Caco-2 (cell line): Measurements from ENCODE around the gene FCAMR. TPM values are rescaled to one million over a fixed set of nuclear protein-coding genes. Genes with fewer than 3 reads are reported as not detected.

Experiments used
- BruUV-seq: library from RNA; stranded (reverse); fragments of 400-500 nt; replicated peaks from 2 replicates; lab custom pipeline; 2021; lab: Mats Ljungman, UMichigan
- CTCF ChIA-PET: fragments of 300-600 bp; sonication (Branson Sonifier 250); formaldehyde crosslinking; loops from one replicate; lab custom pipeline; 2022; ENCODE audit warnings: antibody characterized with exemption; lab: Charles Lee
- POLR2A ChIA-PET: fragments of 300-600 bp; sonication (Branson Sonifier 250); formaldehyde crosslinking; loops from one replicate; lab custom pipeline; 2022; ENCODE audit warnings: antibody characterized with exemption; lab: Charles Lee
- DNase-seq, 2 experiments: peaks; one replicate each; pipeline versions ENCODE4 v3.0.0 to v3.0.0-alpha.2; 2020 to 2022
- H3K27me3 ChIP-seq: replicated peaks from 2 replicates; pipeline ENCODE4 v1.6.0; 2011; ENCODE audit warnings: low read length; ENCODE audit not compliant: control insufficient read depth, insufficient read depth
- H3K36me3 ChIP-seq: 2 replicates; pipeline ENCODE4 v1.5.1; 2011; ENCODE audit warnings: low read length; ENCODE audit not compliant: control insufficient read depth, insufficient read depth
- H3K4me1 ChIP-seq: fragments of 250-450 bp; sonication (Bioruptor Pico); 2 replicates; pipeline ENCODE4 v1.5.1; 2020; ENCODE audit warnings: mild to moderate bottlenecking
- H3K4me3 ChIP-seq: 2 replicates; pipeline ENCODE4 v1.5.1; 2011; ENCODE audit warnings: low read depth, mild to moderate bottlenecking, control low read depth, low read length
- H3K9me3 ChIP-seq: fragments of 250-450 bp; sonication (Bioruptor Pico); 2 replicates; pipeline ENCODE4 v1.5.1; 2020; ENCODE audit warnings: mild to moderate bottlenecking, moderate library complexity
- H3K27ac Mint-ChIP-seq: one replicate; pipeline ENCODE4 v1.8.0; 2022; ENCODE audit warnings: mixed read lengths; ENCODE audit not compliant: unreplicated experiment
- H3K27me3 Mint-ChIP-seq: one replicate; pipeline ENCODE4 v1.8.0; 2022; ENCODE audit warnings: mixed read lengths; ENCODE audit not compliant: insufficient read depth, unreplicated experiment
- H3K36me3 Mint-ChIP-seq: one replicate; pipeline ENCODE4 v1.8.0; 2022; ENCODE audit warnings: mild to moderate bottlenecking, mixed read lengths; ENCODE audit not compliant: insufficient read depth, unreplicated experiment
- H3K4me1 Mint-ChIP-seq: one replicate; pipeline ENCODE4 v1.8.0; 2022; ENCODE audit warnings: low read depth, mixed read lengths; ENCODE audit not compliant: unreplicated experiment
- H3K4me3 Mint-ChIP-seq: one replicate; pipeline ENCODE4 v1.8.0; 2022; ENCODE audit warnings: mild to moderate bottlenecking, moderate library complexity, mixed read lengths; ENCODE audit not compliant: unreplicated experiment
- H3K9me3 Mint-ChIP-seq: one replicate; pipeline ENCODE4 v1.8.0; 2022; ENCODE audit warnings: mixed read lengths; ENCODE audit not compliant: unreplicated experiment
- intact Hi-C: fragments of 100-400 bp; cut with micrococcal nuclease; formaldehyde crosslinking; loops from one replicate; pipeline ENCODE4 v1.10.0; 2022; ENCODE audit not compliant: unreplicated experiment
- total RNA-seq: library from RNA; stranded (reverse); gene quantifications from 2 replicates; pipeline ENCODE4 v1.2.3, GENCODE V29; 2022
- TF ChIP-seq, protein P1 (sequence below), 2 experiments: fragments of 200-600 bp in 1 of 2; IDR thresholded peaks; 1 replicate in 1 of 2; 2 replicates in 1 of 2; pipeline versions ENCODE4 v1.5.1 to v1.8.0; 2011 to 2022; ENCODE audit warnings: antibody characterized with exemption in 1 of 2, control low read depth in 1 of 2, inconsistent platforms in 1 of 2, low read depth in 1 of 2, low read length in 1 of 2, mild to moderate bottlenecking in 1 of 2, moderate library complexity in 1 of 2; ENCODE audit not compliant: insufficient read depth in 1 of 2, severe bottlenecking in 1 of 2, unreplicated experiment in 1 of 2

FCAMR gene
- total RNA-seq, 1 experiment from 2014 or later = 0.18 TPM

DNA sequence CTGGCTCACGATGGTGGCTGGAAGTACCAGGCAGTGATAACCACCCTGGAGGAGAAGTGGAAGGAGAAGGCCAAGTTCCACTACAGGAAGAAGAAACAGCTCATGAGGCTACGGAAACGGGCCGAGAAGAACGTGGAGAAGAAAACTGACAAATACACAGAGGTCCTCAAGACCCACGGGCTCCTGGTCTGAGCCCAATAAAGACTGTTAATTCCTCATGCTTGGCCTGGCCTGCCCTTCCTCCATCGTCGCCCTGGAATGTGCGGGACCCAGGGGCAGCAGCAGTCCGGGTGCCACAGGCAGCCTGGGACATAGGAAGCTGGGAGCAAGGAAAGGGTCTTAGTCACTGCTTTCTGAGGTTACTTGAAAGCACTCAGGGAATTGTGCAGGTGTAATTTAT lies 62.2 kb downstream of the FCAMR start:
- peaks cover 28% of the 10 kb centered on the region for H3K27me3 Mint-ChIP-seq
- intact Hi-C loops = no loop called here
- BruUV-seq = no TSS peak

More for the DNA sequence above, 62.2 kb downstream of the FCAMR start:
- Histone ChIP-seq H3K4me3 (no peak overlapping the region), H3K36me3 (no peaks in the 10 kb centered on the region), H3K27me3 (peaks cover 2% of the 10 kb centered on the region), H3K4me1 (0 out of 2 replicates have a peak, but pooled peaks cover 3% of the 10 kb centered on the region), H3K9me3 (no peaks in the 10 kb centered on the region)
- CTCF ChIA-PET = no interaction called here
- Mint-ChIP-seq H3K4me3 (peak overlapping the region; percentile 39), H3K4me1 (peaks cover 12% of the 10 kb centered on the region), H3K27ac (no peak overlapping the region), H3K9me3 (no peaks in the 10 kb centered on the region), H3K36me3 (no peaks in the 10 kb centered on the region)
- no peak for DNase-seq
- POLR2A ChIA-PET = no interaction called here
- TF ChIP-seq, protein P1, sequence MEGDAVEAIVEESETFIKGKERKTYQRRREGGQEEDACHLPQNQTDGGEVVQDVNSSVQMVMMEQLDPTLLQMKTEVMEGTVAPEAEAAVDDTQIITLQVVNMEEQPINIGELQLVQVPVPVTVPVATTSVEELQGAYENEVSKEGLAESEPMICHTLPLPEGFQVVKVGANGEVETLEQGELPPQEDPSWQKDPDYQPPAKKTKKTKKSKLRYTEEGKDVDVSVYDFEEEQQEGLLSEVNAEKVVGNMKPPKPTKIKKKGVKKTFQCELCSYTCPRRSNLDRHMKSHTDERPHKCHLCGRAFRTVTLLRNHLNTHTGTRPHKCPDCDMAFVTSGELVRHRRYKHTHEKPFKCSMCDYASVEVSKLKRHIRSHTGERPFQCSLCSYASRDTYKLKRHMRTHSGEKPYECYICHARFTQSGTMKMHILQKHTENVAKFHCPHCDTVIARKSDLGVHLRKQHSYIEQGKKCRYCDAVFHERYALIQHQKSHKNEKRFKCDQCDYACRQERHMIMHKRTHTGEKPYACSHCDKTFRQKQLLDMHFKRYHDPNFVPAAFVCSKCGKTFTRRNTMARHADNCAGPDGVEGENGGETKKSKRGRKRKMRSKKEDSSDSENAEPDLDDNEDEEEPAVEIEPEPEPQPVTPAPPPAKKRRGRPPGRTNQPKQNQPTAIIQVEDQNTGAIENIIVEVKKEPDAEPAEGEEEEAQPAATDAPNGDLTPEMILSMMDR (IDR thresholded peaks at IDR 0.05; ENCODE audit: insufficient read depth in 1 of 2, low read depth in 1 of 2, low read length in 1 of 2, severe bottlenecking in 1 of 2, unreplicated experiment in 1 of 2) = no peak

Other genes with a start within 250 kb of the FCAMR start
- not detected in 2 replicates for gene IL19, start 199.7 kb downstream of the FCAMR start, total RNA-seq
- not detected in 2 replicates for gene IL10, start 198.0 kb downstream of the FCAMR start, total RNA-seq
- not detected in 2 replicates for gene IL20, start 104.8 kb downstream of the FCAMR start, total RNA-seq
- not detected in 2 replicates for gene IL24, start 73.0 kb downstream of the FCAMR start, total RNA-seq
- not detected in 2 replicates for gene FCMR, start 48.5 kb downstream of the FCAMR start, total RNA-seq
- not detected in 2 replicates for gene PIGR, start 24.0 kb downstream of the FCAMR start, total RNA-seq
- gene C1orf116, start 62.3 kb upstream of the FCAMR start, total RNA-seq = 8.7 and 10.4 TPM in 2 replicates
- gene YOD1, start 80.7 kb upstream of the FCAMR start, total RNA-seq = 11.8 and 11.9 TPM in 2 replicates
- 36.4 and 38.9 TPM in 2 replicates for gene PFKFB2, start 82.8 kb upstream of the FCAMR start, total RNA-seq
- 93.0 and 99.8 TPM in 2 replicates for gene C4BPB, start 118.4 kb upstream of the FCAMR start, total RNA-seq
- 10.6 and 12.7 TPM in 2 replicates for gene C4BPA, start 133.8 kb upstream of the FCAMR start, total RNA-seq